OCI-LY3 (cell line): ENCODE measurements around the gene TIAL1.

Source experiments
- H2AFZ ChIP-seq: fragments of 200-600, 300-600 bp; shearing (Covaris generic); 2 replicates; pipeline ENCODE4 v1.6.0; 2014; ENCODE audit warnings: antibody characterized with exemption, low read depth, low read length
- H3K27ac ChIP-seq: fragments of 200-600, 300-600 bp; sonication (generic); 2 replicates; pipeline ENCODE4 v1.5.1; 2014; ENCODE audit warnings: mild to moderate bottlenecking, low read length, moderate library complexity, mixed read lengths
- H3K27me3 ChIP-seq: fragments of 200-600, 300-600 bp; sonication (generic); 2 replicates; pipeline ENCODE4 v1.6.1; 2014; ENCODE audit warnings: low read depth, low read length, mixed read lengths
- H3K36me3 ChIP-seq: fragments of 200-600, 300-600 bp; sonication (generic); replicated peaks from 2 replicates; pipeline ENCODE3; 2014; ENCODE audit warnings: low read depth, low read length, mixed read lengths
- H3K4me1 ChIP-seq: fragments of 300-600, 200-600 bp; sonication (generic); 2 replicates; pipeline ENCODE4 v1.6.1; 2014; ENCODE audit warnings: low read length, mixed read lengths
- H3K4me2 ChIP-seq: fragments of 200-600, 300-600 bp; sonication (generic); 2 replicates; pipeline ENCODE4 v1.6.1; 2014; ENCODE audit warnings: low read length, mixed read lengths
- H3K4me3 ChIP-seq: fragments of 300-600, 200-600 bp; sonication (generic); 2 replicates; pipeline ENCODE4 v1.5.1; 2014; ENCODE audit warnings: antibody characterized with exemption, mild to moderate bottlenecking, low read length, moderate library complexity
- H3K79me2 ChIP-seq: fragments of 300-600, 200-600 bp; shearing (Covaris generic); 2 replicates; pipeline ENCODE4 v1.6.1; 2014; ENCODE audit warnings: mild to moderate bottlenecking, low read length, mixed read lengths
- H3K9ac ChIP-seq: fragments of 300-600, 200-600 bp; shearing (Covaris generic); 2 replicates; pipeline ENCODE4 v1.6.0; 2014; ENCODE audit warnings: mild to moderate bottlenecking, low read length, moderate library complexity
- H3K9me3 ChIP-seq: fragments of 200-600, 300-600 bp; shearing (Covaris generic); 2 replicates; pipeline ENCODE4 v1.6.1; 2014; ENCODE audit warnings: low read length, mixed read lengths; ENCODE audit not compliant: insufficient read depth
- H4K20me1 ChIP-seq: fragments of 200-600, 300-600 bp; sonication (generic); 2 replicates; pipeline ENCODE4 v1.6.1; 2016; ENCODE audit warnings: low read length, mixed read lengths; ENCODE audit not compliant: insufficient read depth
- EZH2phosphoT487 ChIP-seq: fragments of 200-600 bp; shearing (Covaris generic); IDR thresholded peaks from 2 replicates; pipeline ENCODE4 v1.6.1; 2018; ENCODE audit warnings: antibody characterized with exemption, mixed run types, low read depth
- TF ChIP-seq, protein P1 (sequence below): fragments of 200-600, 300-600 bp; sonication (generic); IDR thresholded peaks from 2 replicates; pipeline ENCODE4 v1.5.1; 2014; ENCODE audit warnings: antibody characterized with exemption, low read length, low read depth

The TIAL1 gene, protein sequence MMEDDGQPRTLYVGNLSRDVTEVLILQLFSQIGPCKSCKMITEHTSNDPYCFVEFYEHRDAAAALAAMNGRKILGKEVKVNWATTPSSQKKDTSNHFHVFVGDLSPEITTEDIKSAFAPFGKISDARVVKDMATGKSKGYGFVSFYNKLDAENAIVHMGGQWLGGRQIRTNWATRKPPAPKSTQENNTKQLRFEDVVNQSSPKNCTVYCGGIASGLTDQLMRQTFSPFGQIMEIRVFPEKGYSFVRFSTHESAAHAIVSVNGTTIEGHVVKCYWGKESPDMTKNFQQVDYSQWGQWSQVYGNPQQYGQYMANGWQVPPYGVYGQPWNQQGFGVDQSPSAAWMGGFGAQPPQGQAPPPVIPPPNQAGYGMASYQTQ

DNA sequence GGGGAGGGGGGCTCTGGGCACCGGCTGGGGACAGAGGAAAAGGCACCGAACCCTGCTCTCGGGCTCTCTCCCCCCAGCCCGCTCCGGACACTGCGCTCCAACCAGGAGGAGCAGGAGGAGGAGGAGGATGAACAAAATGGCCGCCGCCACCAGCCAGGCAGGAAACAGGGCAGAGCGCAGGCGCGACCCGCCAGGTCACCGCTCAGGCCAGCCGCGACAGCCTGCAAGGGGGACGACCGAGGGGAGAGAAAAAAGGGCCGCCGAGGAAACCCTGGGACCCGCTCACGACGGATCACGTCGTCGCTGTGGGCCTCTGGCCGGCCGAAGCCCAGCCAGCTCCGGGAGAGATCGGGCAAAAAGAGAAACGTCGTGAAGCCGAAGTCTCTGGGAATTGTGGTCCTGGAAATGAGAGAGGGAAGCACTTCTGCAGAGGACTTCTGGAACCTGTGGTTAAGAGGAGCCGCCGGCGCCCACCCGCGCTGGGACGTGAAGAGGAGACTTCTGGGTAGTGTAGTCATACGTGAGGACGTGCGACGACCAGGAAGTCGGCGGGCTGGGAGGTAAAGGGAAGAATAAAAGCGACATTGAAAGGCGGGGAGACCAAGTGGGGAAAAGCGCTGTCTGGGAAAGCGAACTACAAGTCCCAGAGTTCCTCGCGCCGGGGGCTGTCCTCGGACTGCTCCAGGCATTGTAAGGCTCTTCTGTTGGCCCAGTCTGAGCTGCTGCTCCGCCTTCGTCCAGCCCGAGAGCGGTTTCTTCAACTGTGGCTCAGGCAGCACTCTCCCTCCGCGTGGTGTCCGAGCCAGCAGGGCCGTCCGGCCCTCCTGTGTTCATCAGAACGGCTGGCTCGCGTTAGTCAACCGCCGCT is at the start of gene TIAL1:
Gene TIAL1 (minus strand): TSS at position 428 of the 868 bp plus-strand sequence. CDS start 499 bp downstream, outside the sequence.
- Histone ChIP-seq H3K4me2 (peak within 1 kb of the TSS; percentile 85), H3K79me2 (peaks cover 49% of the 10 kb centered on the region), H2AFZ (peak within 1 kb of the TSS; percentile 29), H3K36me3 (peaks cover 24% of the 10 kb centered on the region), H3K4me1 (peaks cover 37% of the 10 kb centered on the region), H3K27ac (peak within 1 kb of the TSS; percentile 99), H3K9ac (peak within 1 kb of the TSS; percentile 100), H3K9me3 (no peaks in the 10 kb centered on the region), H3K4me3 (peak within 1 kb of the TSS; percentile 100), H4K20me1 (peaks cover 38% of the 10 kb centered on the region), H3K27me3 (no peaks in the 10 kb centered on the region)
- TF ChIP-seq, protein P1, sequence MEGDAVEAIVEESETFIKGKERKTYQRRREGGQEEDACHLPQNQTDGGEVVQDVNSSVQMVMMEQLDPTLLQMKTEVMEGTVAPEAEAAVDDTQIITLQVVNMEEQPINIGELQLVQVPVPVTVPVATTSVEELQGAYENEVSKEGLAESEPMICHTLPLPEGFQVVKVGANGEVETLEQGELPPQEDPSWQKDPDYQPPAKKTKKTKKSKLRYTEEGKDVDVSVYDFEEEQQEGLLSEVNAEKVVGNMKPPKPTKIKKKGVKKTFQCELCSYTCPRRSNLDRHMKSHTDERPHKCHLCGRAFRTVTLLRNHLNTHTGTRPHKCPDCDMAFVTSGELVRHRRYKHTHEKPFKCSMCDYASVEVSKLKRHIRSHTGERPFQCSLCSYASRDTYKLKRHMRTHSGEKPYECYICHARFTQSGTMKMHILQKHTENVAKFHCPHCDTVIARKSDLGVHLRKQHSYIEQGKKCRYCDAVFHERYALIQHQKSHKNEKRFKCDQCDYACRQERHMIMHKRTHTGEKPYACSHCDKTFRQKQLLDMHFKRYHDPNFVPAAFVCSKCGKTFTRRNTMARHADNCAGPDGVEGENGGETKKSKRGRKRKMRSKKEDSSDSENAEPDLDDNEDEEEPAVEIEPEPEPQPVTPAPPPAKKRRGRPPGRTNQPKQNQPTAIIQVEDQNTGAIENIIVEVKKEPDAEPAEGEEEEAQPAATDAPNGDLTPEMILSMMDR: no peak
- TF ChIP-seq EZH2phosphoT487: no peak

DNA sequence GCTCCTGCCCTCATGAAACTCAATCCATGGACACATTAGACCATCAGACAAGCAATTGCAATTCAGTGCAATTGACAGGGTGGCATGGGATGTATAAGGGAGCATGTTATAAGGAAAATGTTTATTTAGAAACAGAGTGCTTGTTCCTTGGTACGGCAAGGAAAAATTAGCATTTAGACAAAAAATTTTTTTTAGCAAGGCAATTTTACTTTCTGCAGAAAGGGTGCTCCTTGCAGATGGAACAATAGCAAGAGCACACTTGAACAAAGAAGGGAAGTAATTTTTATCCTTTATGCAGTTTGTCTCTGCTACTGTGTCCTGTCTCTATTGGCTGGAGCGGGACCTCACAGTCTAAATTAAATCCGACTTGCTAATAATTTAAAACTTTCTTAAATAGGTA is 48.2 kb upstream of the TIAL1 start:
- no peak overlapping the region for H2AFZ ChIP-seq
- H3K4me2 ChIP-seq: no peak overlapping the region
- H3K9me3 ChIP-seq: no peaks in the 10 kb centered on the region
- H3K9ac ChIP-seq: no peak overlapping the region
- no peaks in the 10 kb centered on the region for H3K27me3 ChIP-seq
- H3K27ac ChIP-seq: no peak overlapping the region
- no peaks in the 10 kb centered on the region for H3K79me2 ChIP-seq
- no peak overlapping the region for H3K4me3 ChIP-seq
- H4K20me1 ChIP-seq: no peaks in the 10 kb centered on the region
- peaks cover 5% of the 10 kb centered on the region for H3K4me1 ChIP-seq
- no peaks in the 10 kb centered on the region for H3K36me3 ChIP-seq
- TF ChIP-seq, protein P1: no peak
- TF ChIP-seq EZH2phosphoT487: no peak

DNA sequence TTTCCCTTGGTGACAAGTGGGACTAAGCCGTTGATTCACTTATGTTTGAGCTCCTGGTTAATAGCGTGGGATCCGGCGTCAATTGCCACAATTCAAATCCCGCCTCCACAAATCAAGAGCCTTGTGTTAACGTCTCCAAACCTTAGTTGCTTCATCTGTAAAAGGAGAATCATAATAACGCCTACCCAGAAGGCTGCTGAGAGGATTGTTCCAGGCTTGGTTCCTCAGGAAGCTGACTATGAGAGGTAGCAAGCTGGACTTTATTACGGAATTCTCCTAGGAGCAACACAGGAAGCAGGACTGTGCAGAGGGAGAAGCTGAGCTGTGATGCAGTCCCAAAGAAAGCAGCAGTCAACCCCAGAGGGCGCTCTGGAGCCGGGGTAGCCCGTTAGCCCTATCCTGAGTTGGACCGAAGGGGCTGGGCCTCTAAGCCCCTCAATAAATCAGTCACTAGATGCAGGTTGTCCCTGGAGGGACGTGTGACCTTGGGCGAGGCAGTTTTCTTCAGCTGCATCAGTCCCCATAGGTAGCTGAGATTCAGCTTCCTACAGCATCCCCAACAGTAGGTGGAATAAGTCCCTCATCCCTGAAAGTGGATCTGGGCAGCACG is 47.5 kb upstream of the TIAL1 start:
- no peaks in the 10 kb centered on the region for H3K36me3 ChIP-seq
- H3K9me3 ChIP-seq: no peaks in the 10 kb centered on the region
- H3K9ac ChIP-seq: no peak overlapping the region
- H3K27ac ChIP-seq: no peak overlapping the region
- no peaks in the 10 kb centered on the region for H4K20me1 ChIP-seq
- peaks cover 5% of the 10 kb centered on the region for H3K4me1 ChIP-seq
- no peak overlapping the region for H2AFZ ChIP-seq
- no peaks in the 10 kb centered on the region for H3K79me2 ChIP-seq
- H3K27me3 ChIP-seq: no peaks in the 10 kb centered on the region
- no peak overlapping the region for H3K4me2 ChIP-seq
- no peak for TF ChIP-seq EZH2phosphoT487
- TF ChIP-seq, protein P1: no peak
- H3K4me3 ChIP-seq: no peak overlapping the region
